ELF-1 (cell line): ENCODE results near the gene LDB2.

Experiments used
- DNase-seq: peaks from one replicate; pipeline ENCODE4 v3.0.0-alpha.2; 2016; ENCODE audit warnings: low read depth, low spot score

The LDB2 gene

DNA sequence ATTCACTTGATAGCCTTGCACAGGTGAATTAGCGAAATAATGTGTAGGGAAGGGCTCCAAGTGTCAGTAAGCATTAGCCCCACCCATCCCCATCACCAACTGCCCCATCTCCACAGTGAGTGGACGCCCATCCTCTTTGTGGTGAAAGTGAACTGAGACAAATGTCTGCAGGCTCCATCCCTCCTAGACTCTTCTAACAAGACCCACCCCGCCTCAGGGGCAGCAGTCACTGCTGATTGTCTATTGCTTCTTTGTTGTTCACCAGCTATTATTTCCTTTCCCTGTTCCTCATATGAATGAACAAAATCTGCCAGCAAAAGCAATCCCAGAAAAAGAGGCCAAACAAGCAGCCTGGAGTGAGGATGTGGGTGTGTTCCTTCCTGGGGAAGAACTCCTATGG lies 96.4 kb downstream of the LDB2 start:
- DNase-seq, result no peak

- no peak for DNase-seq
Observed at GRCh38 chr4:16801356-16801755, 97.1 kb downstream of the LDB2 start.

DNA sequence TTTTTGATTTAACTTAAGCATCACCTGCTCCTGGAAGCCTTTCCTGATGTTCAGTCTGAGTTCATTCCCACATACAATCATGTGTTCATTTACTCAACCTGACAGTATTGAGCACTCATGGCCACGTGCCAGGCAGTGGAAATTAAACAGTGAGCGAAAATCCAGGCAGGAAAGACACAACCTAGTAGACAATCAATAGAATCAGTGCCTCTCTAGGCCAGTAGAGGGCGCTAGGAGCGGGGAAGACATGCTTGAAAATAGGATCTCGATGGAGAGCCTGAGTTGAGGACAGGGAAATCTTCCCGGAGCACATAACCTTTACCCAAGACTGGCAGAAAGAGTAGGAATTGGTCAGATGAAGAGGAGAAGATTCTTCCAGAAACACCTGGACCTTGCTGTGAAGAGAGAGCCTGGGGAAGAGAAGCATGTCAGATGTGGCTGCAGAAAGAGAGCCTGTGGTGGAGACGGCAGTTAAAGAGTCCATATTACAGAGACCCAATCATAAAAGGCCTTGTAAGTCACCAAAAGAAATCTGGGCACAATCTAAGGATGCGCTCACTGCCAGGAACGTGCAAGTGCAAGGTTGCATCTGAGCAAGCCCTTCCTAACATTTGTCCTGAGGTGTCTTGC lies 103.5 kb downstream of the LDB2 start:
- peak; percentile 70 for DNase-seq

DNA sequence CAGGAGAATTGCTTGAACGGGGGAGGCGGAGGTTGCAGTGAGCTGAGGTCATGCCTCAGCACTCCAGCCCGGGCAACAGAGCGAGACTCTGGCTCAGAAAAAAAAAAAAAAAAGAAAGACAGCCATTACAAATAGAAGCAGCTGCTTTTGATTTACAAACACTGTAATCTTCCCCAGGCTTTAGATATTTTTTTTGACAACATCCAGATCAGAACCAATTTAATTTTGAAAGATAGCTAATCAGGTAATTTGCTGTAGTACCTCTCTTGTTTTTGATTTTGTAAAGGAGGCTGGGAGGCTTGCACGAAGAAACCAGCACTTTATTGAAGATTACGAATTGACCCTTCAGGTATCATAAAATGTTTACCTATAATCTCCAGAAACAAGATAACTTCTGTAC lies 107.0 kb downstream of the LDB2 start:
- DNase-seq, result no peak

DNA sequence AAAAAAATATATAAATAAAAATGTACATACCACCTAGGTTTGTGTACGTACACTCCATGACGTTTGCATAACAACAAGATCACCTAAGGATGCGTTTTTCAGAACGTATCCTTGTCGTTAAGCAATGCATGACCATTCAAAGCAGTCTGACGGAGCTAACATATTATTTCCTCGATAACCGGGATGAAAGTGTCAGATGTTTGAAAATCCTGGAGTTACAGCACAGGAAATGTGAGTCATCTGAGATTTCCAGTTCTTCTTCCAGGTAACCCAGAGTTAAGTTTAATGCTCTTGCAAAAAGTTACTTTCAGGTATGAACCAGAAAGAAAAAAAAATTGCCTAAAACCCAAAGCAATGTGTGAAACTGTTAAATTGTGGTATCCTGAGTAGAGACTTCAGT lies 107.9 kb downstream of the LDB2 start:
- no peak for DNase-seq

GRCh38 chr4:16788868-16789267 lies 109.6 kb downstream of the LDB2 start:
- DNase-seq, result peak; percentile 31

DNA sequence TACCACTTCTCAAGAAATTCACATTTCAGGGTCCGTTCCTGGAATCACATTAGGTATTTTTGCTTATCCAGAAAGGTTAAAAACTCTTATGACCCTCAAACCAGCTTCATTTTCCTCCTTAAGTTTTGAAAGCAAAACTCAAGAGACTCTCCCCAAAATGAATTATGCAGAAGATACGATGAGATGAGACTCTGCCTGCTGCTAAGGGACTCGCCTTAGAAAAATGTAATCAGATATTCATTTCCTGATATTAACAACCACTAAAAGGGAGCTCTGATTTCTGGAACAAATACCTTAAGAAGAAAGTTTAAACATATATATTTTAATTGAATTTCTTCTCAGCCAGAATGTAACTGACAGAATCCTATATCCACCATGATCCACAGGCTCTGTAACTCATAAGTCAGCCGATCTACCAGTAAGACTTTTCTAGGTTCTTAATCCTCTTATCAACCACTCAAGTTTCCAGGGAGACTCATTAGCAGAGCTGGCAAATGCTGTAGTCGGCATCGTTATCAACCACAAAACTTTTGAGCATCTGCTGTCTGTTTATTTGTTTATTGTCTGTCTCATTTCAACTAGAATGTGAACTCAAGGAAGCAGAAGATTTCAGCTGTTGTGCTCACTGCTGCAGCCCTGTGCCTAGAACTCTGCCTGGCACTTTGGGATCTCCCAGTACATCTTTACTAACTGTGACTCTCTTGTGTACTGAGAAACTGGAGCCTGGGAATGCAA lies 112.5 kb downstream of the LDB2 start:
- peak; percentile 18 for DNase-seq

GRCh38 chr4:16783119-16783518 lies 115.3 kb downstream of the LDB2 start:
- peak; percentile 39 for DNase-seq

GRCh38 chr4:16779028-16779675 lies 119.3 kb downstream of the LDB2 start:
- no peak for DNase-seq

DNA sequence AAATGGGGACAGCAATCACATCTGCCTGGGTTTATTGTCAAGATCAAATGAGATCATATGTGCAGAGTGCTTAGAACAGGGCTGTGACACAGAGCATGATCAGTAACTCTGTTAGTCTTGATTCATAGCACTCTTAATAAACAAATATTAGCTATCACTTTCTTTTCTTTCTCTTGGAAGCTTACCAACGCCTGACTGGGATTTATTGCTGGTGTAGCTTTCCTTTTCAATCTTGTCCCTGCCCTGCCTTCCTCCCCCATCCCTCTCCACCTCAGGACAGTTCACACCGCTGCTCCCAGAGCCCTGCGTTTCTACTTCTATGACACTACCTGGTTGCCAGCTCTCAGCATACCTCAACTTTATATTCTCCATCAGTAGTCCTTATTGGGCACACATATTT lies 120.7 kb downstream of the LDB2 start:
- DNase-seq, result no peak

DNA sequence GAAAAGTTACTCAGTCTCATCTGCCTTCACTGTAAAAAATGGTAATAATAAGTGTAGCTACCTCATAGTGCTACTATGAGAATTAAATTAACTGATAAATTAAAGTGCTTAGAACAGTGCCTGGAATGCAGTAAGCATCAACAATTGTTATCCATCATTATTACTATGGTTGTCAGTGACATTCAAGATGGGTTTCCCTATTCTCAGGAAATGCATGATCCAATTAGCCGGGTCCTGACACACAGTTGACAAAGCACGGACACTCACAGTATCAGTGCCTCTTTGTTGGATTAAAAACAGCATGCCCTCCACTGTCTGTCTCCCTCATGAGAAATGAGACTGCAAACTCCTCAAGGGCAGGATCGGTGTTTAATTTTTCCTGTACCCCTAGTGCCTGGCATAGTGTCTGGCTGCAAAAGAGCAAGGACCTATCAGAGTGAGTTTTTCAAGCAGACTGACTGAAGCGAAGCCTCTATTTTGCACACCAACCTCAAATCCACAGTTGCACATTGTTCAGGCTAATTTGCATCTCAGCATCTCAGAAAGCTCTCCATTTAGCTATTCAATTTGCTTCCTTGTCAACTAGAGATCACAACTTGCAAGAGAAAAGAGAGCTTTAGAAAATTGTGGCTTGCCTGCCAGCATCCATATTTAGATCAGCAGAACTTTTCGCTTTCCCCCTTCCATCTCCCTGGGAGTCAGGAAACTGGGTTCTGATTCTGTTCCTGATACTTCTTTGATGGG lies 122.9 kb downstream of the LDB2 start:
- DNase-seq, result no peak

DNA sequence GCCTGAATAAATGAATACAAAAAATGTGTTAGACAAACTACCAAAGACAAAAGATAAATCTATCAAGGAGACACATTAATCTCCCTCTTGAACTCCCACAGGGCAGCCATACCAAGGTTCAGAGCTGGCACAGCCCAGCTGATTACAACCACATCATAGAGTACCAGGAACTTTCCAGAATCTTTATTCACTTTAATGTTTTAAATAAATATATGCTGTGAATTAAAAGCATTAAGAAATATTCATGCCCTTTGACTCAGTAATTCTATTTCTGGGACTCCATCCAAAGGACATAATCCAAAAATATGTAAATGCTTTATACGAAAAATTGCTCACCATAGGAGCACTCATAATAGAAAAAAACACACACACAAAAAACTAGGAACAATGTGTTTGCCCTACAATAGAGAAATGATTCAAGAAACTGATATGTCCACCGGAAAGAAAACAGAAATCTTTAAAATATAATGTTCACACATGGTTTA lies 126.0 kb downstream of the LDB2 start:
- no peak for DNase-seq

DNA sequence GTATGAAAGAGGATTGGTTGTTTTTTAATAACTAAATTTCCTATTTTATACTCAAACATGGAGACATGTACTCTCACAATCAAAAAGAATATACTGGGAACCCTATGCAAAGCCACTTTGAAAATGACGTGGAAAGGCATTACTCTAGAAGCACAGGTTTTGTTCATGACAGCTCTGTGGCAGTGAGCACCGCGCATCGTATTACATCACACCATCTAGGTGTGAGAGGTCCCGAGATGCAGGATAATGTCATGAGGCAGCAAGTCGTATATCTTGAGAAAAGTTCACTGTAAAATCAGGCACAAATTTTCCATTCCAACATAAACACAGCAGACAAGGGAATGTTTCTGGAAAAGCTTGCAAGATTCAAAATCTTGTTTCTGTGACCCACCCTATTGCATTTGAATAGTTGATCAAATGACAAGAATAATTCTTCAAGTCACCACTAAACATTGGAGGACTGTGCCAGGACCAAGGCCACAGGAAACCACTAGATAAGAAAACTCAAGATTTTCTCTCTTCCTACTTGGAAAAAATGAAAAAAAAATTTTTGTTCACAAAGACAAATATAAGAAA lies 127.6 kb downstream of the LDB2 start:
- no peak for DNase-seq

DNA sequence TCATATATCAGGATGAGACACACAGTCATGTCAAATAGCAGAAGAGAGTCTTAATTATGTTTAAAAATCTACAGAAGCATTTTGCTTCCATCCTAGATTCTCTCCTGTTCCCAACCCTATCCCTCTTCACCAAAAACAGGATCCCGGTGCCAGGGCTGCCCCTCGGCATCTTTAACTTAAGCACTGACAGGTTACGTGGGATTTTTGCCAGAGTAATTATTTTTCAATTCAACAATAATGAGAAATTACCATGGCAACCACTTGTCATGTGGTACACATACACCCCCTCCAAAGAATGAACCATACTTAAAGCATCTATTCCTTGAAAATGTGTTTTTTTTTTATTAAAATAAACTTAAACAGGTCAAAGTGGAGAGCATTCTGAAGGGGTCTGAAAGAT lies 130.6 kb downstream of the LDB2 start:
- DNase-seq, result no peak

DNA sequence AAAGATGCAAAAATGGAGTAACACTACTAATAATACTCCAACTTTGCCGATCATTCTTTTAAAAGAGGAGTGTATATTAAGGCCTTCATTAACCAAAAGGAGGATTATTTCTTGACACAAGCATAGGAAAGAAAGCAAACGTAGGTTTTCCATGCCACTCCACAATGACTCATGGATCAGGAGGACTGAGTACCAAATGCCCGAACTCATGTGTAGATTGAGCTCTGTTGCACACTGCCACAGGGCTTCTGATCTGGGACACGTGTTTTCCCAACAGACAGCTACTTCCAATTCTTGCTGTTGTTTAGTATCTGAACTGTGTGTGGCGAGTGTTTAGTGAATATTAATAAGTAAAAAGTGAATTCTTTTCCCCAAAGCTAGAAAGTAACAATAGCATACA lies 131.2 kb downstream of the LDB2 start:
- no peak for DNase-seq

GRCh38 chr4:16765546-16765945 lies 132.9 kb downstream of the LDB2 start:
- no peak for DNase-seq

- peak; percentile 39 for DNase-seq
Observed at GRCh38 chr4:16764622-16765021, 133.8 kb downstream of the LDB2 start.

GRCh38 chr4:16760617-16761363 lies 137.7 kb downstream of the LDB2 start:
- no peak for DNase-seq

DNA sequence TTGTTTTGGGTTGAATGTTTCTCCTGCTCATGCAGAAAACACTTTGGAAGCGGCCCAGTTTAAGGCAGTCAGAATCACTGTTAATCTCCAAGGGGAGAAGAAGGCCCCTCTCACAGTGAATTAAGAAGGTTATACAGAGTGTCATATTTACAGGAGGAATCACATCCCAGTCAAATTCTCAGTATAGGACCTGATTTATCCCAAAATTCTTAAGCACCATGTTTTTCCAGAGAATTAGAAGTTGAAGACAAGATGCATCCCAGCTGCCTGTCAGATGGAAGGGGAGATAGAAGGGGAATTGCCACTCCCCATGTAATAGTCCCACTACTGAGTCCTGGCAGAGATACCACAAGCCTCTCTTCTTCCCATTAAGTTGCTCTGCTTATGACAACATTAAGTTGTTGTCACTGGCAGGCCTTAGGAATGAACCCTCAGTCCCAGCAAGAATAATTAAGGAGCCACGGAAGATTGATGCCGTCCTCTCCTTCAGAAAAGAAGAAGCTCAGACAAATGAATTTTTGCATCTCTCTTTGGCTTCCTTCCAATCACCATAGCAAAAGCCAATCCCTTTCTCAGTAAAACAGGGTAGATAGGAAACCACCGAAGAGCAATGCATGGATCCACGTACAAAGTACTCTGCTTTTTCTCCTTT lies 138.4 kb downstream of the LDB2 start:
- DNase-seq, result no peak

- DNase-seq, result no peak
Observed at GRCh38 chr4:16758816-16759215, 139.6 kb downstream of the LDB2 start.

GRCh38 chr4:16758255-16758654 lies 140.2 kb downstream of the LDB2 start:
- no peak for DNase-seq
